ENCODE results near the gene LRRC72.

The LRRC72 gene

GRCh38 chr7:16587790-16588189 is 61.2 kb downstream of the LRRC72 start (continued):
- TF ChIP-seq, protein P1, sequence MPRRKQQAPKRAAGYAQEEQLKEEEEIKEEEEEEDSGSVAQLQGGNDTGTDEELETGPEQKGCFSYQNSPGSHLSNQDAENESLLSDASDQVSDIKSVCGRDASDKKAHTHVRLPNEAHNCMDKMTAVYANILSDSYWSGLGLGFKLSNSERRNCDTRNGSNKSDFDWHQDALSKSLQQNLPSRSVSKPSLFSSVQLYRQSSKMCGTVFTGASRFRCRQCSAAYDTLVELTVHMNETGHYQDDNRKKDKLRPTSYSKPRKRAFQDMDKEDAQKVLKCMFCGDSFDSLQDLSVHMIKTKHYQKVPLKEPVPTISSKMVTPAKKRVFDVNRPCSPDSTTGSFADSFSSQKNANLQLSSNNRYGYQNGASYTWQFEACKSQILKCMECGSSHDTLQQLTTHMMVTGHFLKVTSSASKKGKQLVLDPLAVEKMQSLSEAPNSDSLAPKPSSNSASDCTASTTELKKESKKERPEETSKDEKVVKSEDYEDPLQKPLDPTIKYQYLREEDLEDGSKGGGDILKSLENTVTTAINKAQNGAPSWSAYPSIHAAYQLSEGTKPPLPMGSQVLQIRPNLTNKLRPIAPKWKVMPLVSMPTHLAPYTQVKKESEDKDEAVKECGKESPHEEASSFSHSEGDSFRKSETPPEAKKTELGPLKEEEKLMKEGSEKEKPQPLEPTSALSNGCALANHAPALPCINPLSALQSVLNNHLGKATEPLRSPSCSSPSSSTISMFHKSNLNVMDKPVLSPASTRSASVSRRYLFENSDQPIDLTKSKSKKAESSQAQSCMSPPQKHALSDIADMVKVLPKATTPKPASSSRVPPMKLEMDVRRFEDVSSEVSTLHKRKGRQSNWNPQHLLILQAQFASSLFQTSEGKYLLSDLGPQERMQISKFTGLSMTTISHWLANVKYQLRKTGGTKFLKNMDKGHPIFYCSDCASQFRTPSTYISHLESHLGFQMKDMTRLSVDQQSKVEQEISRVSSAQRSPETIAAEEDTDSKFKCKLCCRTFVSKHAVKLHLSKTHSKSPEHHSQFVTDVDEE (CRISPR knock-in tag; IDR thresholded peaks at IDR 0.05) = no peak
- TF ChIP-seq ARNTL (CRISPR knock-in tag; IDR thresholded peaks at IDR 0.05; ENCODE audit: borderline replicate concordance, low read depth) = no peak
- TF ChIP-seq PATZ1 (CRISPR knock-in tag; IDR thresholded peaks at IDR 0.05; ENCODE audit: borderline replicate concordance) = no peak
- TF ChIP-seq ZNF565 (CRISPR knock-in tag; conservative IDR thresholded peaks at IDR 0.05; ENCODE audit: low read depth) = no peak

- no peak for ATAC-seq
- no peak for TF ChIP-seq RARB (CRISPR knock-in tag; IDR thresholded peaks at IDR 0.05)
- TF ChIP-seq OSR1 (CRISPR knock-in tag; IDR thresholded peaks at IDR 0.05) = no peak
- TF ChIP-seq ZC3H10 (CRISPR knock-in tag; IDR thresholded peaks at IDR 0.05) = no peak
- TF ChIP-seq ZFP30 (CRISPR knock-in tag; IDR thresholded peaks at IDR 0.05) = no peak
- TF ChIP-seq PATZ1 (CRISPR knock-in tag; IDR thresholded peaks at IDR 0.05; ENCODE audit: borderline replicate concordance) = no peak
- TF ChIP-seq GLIS3 (CRISPR knock-in tag; IDR thresholded peaks at IDR 0.05) = no peak
- no peak for TF ChIP-seq SNAI2 (CRISPR knock-in tag; IDR thresholded peaks at IDR 0.05)
- TF ChIP-seq CSDC2 (CRISPR knock-in tag; IDR thresholded peaks at IDR 0.05) = no peak
Observed at GRCh38 chr7:16589881-16590280, 63.3 kb downstream of the LRRC72 start.

DNA sequence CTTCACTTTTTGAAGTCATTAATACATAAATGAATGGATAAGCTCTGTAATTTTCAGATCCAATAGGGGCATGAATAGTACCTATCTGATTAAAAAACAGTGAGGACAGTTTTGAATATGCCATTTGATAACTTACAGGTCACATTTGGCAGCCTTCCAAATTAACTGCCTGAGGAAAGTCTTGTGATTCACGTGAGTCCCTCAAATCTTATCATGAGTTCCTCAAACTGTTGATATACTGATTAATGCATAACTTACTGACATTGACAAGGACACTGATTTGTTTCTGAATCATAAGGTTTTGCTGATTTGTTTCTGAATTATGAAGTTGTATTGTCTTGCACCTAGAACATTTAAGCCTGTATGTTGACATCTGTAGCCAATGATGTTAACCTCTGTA is 63.8 kb downstream of the LRRC72 start:
- no peak for ATAC-seq
- no peak for TF ChIP-seq RARB (CRISPR knock-in tag; IDR thresholded peaks at IDR 0.05)
- TF ChIP-seq ZFP3 (CRISPR knock-in tag; IDR thresholded peaks at IDR 0.05) = no peak
- no peak for TF ChIP-seq ISL1 (CRISPR knock-in tag; IDR thresholded peaks at IDR 0.05)
- TF ChIP-seq, protein P2, sequence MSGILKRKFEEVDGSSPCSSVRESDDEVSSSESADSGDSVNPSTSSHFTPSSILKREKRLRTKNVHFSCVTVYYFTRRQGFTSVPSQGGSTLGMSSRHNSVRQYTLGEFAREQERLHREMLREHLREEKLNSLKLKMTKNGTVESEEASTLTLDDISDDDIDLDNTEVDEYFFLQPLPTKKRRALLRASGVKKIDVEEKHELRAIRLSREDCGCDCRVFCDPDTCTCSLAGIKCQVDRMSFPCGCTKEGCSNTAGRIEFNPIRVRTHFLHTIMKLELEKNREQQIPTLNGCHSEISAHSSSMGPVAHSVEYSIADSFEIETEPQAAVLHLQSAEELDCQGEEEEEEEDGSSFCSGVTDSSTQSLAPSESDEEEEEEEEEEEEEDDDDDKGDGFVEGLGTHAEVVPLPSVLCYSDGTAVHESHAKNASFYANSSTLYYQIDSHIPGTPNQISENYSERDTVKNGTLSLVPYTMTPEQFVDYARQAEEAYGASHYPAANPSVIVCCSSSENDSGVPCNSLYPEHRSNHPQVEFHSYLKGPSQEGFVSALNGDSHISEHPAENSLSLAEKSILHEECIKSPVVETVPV (CRISPR knock-in tag; IDR thresholded peaks at IDR 0.05) = no peak
- TF ChIP-seq SNAI2 (CRISPR knock-in tag; IDR thresholded peaks at IDR 0.05) = no peak
- TF ChIP-seq ZC3H10 (CRISPR knock-in tag; IDR thresholded peaks at IDR 0.05) = no peak
- TF ChIP-seq ESRRG (CRISPR knock-in tag; IDR thresholded peaks at IDR 0.05) = no peak
- no peak for TF ChIP-seq ZNF70 (CRISPR knock-in tag; IDR thresholded peaks at IDR 0.05)
- TF ChIP-seq ZFP30 (CRISPR knock-in tag; IDR thresholded peaks at IDR 0.05) = no peak
- TF ChIP-seq POU6F1 (CRISPR knock-in tag; IDR thresholded peaks at IDR 0.05; ENCODE audit: borderline replicate concordance, low read depth) = no peak

DNA sequence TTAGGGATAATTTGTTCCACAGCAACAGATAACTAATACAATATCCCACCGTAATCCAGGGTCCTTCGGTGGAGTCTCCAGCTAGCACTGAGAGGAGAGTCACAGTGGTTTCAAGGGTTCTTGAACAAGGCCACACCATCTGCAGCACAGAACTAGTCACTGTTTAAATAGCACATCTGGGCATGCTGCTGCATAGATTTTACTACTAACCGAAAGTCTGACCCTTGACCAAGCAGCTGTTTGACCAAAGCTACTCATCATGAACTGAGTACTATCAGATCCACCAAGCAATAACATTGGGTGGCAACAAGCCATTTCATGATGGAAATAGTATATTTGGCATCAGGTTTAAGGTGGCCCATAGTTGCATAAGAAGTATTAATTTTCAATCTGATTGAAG is 65.8 kb downstream of the LRRC72 start:
- ATAC-seq = no peak
- TF ChIP-seq POU6F1 (CRISPR knock-in tag; IDR thresholded peaks at IDR 0.05; ENCODE audit: borderline replicate concordance, low read depth) = no peak
